Panc1 (cell line): ENCODE data around the gene NID1.

Experiments
- CTCF ChIP-seq: fragments of 450-650 bp; IDR thresholded peaks from 2 replicates; pipeline ENCODE4 v1.5.1; 2017; ENCODE audit warnings: mild to moderate bottlenecking
- POLR2AphosphoS5 ChIP-seq: IDR thresholded peaks from 2 replicates; pipeline ENCODE4 v1.6.1; 2012; ENCODE audit warnings: mild to moderate bottlenecking, low read depth, low read length, moderate library complexity
- REST ChIP-seq, 2 experiments: IDR thresholded peaks; 2 replicates each; pipeline ENCODE4 v1.6.1; 2011 to 2012; ENCODE audit warnings: low read depth in 2 of 2, control low read depth in 1 of 2, low read length in 1 of 2, mild to moderate bottlenecking in 1 of 2, moderate library complexity in 1 of 2; ENCODE audit not compliant: insufficient read depth in 1 of 2

- no peak for TF ChIP-seq CTCF
- TF ChIP-seq POLR2AphosphoS5 = no peak
- no peak for TF ChIP-seq REST (IDR thresholded peaks at IDR 0.05; ENCODE audit: insufficient read depth in 1 of 2, low read depth in 2 of 2, low read length in 1 of 2)
Measured at GRCh38 chr1:236058141-236058934, 6.6 kb downstream of the NID1 start.
